ENCODE results near the gene TBC1D1. TPM values are rescaled to one million over a fixed set of nuclear protein-coding genes. Genes with fewer than 3 reads are reported as not detected.

TBC1D1 gene
- total and polyA plus RNA-seq, 2 experiments from 2014 or later, result 53.9 to 151 TPM

DNA sequence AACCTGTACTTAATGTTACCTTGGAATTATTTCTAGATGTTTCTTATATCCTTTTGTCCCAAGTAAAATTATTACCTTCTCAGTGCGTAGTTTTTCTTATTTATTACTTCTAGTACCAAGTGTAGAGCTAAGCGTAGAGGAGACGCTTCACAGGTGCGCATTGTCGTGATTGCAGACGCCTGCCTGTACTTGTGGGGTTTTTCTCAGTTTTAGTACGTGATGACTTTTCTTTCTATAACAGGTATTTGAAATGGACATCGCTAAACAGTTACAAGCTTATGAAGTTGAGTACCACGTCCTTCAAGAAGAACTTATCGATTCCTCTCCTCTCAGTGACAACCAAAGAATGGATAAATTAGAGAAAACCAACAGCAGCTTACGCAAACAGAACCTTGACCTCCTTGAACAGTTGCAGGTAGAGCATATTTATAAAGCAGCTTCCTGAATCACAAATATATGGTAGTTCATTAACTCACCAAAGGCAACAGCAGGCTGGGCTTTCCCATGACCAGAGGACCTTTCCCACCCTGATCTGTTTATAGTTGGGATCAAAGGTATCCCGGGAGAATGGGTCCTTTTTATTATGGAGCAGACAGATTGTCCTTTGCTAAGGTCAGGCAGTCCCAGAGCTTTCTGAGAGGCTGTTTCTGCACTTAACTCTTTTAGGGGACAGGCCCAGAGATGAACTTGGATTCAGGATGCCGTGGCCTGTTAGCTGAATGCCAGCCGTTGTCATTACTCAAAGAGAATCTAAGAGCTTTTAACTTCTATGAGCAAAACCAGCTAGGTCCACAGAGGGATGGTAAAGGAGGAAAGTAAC, 242.2 kb downstream of the TBC1D1 start (continued):
- TF ChIP-seq, protein P1, sequence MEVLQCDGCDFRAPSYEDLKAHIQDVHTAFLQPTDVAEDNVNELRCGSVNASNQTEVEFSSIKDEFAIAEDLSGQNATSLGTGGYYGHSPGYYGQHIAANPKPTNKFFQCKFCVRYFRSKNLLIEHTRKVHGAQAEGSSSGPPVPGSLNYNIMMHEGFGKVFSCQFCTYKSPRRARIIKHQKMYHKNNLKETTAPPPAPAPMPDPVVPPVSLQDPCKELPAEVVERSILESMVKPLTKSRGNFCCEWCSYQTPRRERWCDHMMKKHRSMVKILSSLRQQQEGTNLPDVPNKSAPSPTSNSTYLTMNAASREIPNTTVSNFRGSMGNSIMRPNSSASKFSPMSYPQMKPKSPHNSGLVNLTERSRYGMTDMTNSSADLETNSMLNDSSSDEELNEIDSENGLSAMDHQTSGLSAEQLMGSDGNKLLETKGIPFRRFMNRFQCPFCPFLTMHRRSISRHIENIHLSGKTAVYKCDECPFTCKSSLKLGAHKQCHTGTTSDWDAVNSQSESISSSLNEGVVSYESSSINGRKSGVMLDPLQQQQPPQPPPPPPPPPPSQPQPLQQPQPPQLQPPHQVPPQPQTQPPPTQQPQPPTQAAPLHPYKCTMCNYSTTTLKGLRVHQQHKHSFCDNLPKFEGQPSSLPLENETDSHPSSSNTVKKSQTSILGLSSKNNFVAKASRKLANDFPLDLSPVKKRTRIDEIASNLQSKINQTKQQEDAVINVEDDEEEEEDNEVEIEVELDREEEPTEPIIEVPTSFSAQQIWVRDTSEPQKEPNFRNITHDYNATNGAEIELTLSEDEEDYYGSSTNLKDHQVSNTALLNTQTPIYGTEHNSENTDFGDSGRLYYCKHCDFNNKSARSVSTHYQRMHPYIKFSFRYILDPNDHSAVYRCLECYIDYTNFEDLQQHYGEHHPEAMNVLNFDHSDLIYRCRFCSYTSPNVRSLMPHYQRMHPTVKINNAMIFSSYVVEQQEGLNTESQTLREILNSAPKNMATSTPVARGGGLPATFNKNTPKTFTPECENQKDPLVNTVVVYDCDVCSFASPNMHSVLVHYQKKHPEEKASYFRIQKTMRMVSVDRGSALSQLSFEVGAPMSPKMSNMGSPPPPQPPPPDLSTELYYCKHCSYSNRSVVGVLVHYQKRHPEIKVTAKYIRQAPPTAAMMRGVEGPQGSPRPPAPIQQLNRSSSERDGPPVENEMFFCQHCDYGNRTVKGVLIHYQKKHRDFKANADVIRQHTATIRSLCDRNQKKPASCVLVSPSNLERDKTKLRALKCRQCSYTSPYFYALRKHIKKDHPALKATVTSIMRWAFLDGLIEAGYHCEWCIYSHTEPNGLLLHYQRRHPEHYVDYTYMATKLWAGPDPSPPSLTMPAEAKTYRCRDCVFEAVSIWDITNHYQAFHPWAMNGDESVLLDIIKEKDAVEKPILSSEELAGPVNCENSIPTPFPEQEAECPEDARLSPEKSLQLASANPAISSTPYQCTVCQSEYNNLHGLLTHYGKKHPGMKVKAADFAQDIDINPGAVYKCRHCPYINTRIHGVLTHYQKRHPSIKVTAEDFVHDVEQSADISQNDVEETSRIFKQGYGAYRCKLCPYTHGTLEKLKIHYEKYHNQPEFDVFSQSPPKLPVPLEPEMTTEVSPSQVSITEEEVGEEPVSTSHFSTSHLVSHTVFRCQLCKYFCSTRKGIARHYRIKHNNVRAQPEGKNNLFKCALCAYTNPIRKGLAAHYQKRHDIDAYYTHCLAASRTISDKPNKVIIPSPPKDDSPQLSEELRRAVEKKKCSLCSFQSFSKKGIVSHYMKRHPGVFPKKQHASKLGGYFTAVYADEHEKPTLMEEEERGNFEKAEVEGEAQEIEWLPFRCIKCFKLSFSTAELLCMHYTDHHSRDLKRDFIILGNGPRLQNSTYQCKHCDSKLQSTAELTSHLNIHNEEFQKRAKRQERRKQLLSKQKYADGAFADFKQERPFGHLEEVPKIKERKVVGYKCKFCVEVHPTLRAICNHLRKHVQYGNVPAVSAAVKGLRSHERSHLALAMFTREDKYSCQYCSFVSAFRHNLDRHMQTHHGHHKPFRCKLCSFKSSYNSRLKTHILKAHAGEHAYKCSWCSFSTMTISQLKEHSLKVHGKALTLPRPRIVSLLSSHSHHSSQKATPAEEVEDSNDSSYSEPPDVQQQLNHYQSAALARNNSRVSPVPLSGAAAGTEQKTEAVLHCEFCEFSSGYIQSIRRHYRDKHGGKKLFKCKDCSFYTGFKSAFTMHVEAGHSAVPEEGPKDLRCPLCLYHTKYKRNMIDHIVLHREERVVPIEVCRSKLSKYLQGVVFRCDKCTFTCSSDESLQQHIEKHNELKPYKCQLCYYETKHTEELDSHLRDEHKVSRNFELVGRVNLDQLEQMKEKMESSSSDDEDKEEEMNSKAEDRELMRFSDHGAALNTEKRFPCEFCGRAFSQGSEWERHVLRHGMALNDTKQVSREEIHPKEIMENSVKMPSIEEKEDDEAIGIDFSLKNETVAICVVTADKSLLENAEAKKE (CRISPR knock-in tag; IDR thresholded peaks at IDR 0.05), result no peak
- no peak for TF ChIP-seq ZNF331 (CRISPR knock-in tag; IDR thresholded peaks at IDR 0.05; ENCODE audit: low read depth)
- TF ChIP-seq ZNF114 (CRISPR knock-in tag; IDR thresholded peaks at IDR 0.05), result no peak
- no peak for TF ChIP-seq NANOG (IDR thresholded peaks at IDR 0.05; ENCODE audit: borderline replicate concordance)
- TF ChIP-seq POLR2AphosphoS5 (IDR thresholded peaks at IDR 0.05; ENCODE audit: low read depth), result no peak
- TF ChIP-seq EZH2 (IDR thresholded peaks at IDR 0.05; ENCODE audit: low read depth, unreplicated experiment), result no peak
- TF ChIP-seq, protein P2, sequence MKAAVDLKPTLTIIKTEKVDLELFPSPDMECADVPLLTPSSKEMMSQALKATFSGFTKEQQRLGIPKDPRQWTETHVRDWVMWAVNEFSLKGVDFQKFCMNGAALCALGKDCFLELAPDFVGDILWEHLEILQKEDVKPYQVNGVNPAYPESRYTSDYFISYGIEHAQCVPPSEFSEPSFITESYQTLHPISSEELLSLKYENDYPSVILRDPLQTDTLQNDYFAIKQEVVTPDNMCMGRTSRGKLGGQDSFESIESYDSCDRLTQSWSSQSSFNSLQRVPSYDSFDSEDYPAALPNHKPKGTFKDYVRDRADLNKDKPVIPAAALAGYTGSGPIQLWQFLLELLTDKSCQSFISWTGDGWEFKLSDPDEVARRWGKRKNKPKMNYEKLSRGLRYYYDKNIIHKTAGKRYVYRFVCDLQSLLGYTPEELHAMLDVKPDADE (IDR thresholded peaks at IDR 0.05), result no peak
- no peak for TF ChIP-seq STAT1 (IDR thresholded peaks at IDR 0.05; ENCODE audit: unreplicated experiment)

Data from GM23338 (cell line).